Neural cell (in vitro differentiated cells): ENCODE data around the gene ADAP1. TPM values are rescaled to one million over a fixed set of nuclear protein-coding genes. Genes with fewer than 3 reads are reported as not detected.

Experiments
- H2AFZ ChIP-seq: fragments of 200-600, 300-800 bp; sonication (generic), shearing (Covaris generic); 2 replicates; pipeline ENCODE4 v1.6.0; 2014; ENCODE audit warnings: low read depth, mild to moderate bottlenecking, antibody characterized with exemption, low read length, moderate library complexity
- H3F3A ChIP-seq: fragments of 200-600 bp; shearing (Covaris generic); 2 replicates; pipeline ENCODE4 v1.6.1; 2016; ENCODE audit warnings: mild to moderate bottlenecking, moderate library complexity, mixed read lengths, antibody characterized with exemption, low read length; ENCODE audit not compliant: insufficient read depth, poor library complexity, severe bottlenecking
- H3K27ac ChIP-seq: fragments of 200-600, 300-800 bp; sonication (generic), shearing (Covaris generic); 2 replicates; pipeline ENCODE4 v1.5.1; 2014; ENCODE audit warnings: mild to moderate bottlenecking, low read length, moderate library complexity
- H3K27me3 ChIP-seq: fragments of 300-800, 200-600 bp; sonication (generic), shearing (Covaris generic); 2 replicates; pipeline ENCODE4 v1.6.0; 2014; ENCODE audit warnings: mild to moderate bottlenecking, low read depth, low read length, moderate library complexity; ENCODE audit not compliant: insufficient read depth
- H3K36me3 ChIP-seq: fragments of 300-800, 200-600 bp; sonication (generic), shearing (Covaris generic); 2 replicates; pipeline ENCODE4 v1.5.1; 2014; ENCODE audit warnings: mild to moderate bottlenecking, antibody characterized with exemption, low read length, moderate library complexity; ENCODE audit not compliant: insufficient read depth
- H3K4me2 ChIP-seq: fragments of 300-800, 200-600 bp; sonication (generic), shearing (Covaris generic); 2 replicates; pipeline ENCODE4 v1.6.0; 2014; ENCODE audit warnings: mild to moderate bottlenecking, low read length
- H3K4me3 ChIP-seq: fragments of 300-800, 200-600 bp; sonication (generic), shearing (Covaris generic); 2 replicates; pipeline ENCODE4 v1.5.1; 2014; ENCODE audit warnings: mild to moderate bottlenecking, low read length, moderate library complexity
- H3K79me2 ChIP-seq: fragments of 200-600 bp; shearing (Covaris generic); replicated peaks from 2 replicates; pipeline ENCODE4 v1.6.0; 2014; ENCODE audit warnings: mild to moderate bottlenecking, low read length, moderate library complexity; ENCODE audit not compliant: insufficient read depth
- H3K9ac ChIP-seq: fragments of 300-800, 200-600 bp; sonication (generic), shearing (Covaris generic); 2 replicates; pipeline ENCODE4 v1.6.1; 2016; ENCODE audit warnings: mild to moderate bottlenecking, low read length, mixed read lengths
- H3K9me2 ChIP-seq: fragments of 200-600 bp; shearing (Covaris generic); 2 replicates; pipeline ENCODE4 v1.6.1; 2016; ENCODE audit warnings: mild to moderate bottlenecking, low read length, mixed read lengths; ENCODE audit not compliant: insufficient read depth
- H3K9me3 ChIP-seq: fragments of 200-600, 300-800 bp; sonication (generic), shearing (Covaris generic); 2 replicates; pipeline ENCODE4 v1.6.1; 2016; ENCODE audit warnings: mild to moderate bottlenecking, mixed run types, low read length, moderate library complexity, mixed read lengths
- H4K20me1 ChIP-seq: fragments of 200-600 bp; shearing (Covaris generic); 2 replicates; pipeline ENCODE4 v1.6.1; 2016; ENCODE audit warnings: mild to moderate bottlenecking, mixed run types; ENCODE audit not compliant: insufficient read depth
- EP300 ChIP-seq: fragments of 450-650 bp; conservative IDR thresholded peaks from 2 replicates; pipeline ENCODE4 v1.6.1; 2014; ENCODE audit warnings: antibody characterized with exemption, mild to moderate bottlenecking, moderate library complexity; ENCODE audit not compliant: poor library complexity, severe bottlenecking
- EZH2 ChIP-seq: fragments of 200-600, 300-800 bp; shearing (Covaris generic), sonication (generic); IDR thresholded peaks from 2 replicates; pipeline ENCODE4 v1.6.1; 2014; ENCODE audit warnings: antibody characterized with exemption, low read length, borderline replicate concordance, mild to moderate bottlenecking; ENCODE audit not compliant: insufficient read depth, poor library complexity, severe bottlenecking
- MXI1 ChIP-seq: fragments of 450-650 bp; conservative IDR thresholded peaks from 2 replicates; pipeline ENCODE4 v1.6.1; 2014; ENCODE audit warnings: antibody characterized with exemption, mild to moderate bottlenecking; ENCODE audit not compliant: poor library complexity, severe bottlenecking
- POLR2AphosphoS5 ChIP-seq: IDR thresholded peaks from 2 replicates; pipeline ENCODE4 v1.6.1; 2012
- RAD21 ChIP-seq: fragments of 450-650 bp; conservative IDR thresholded peaks from 2 replicates; pipeline ENCODE4 v1.6.1; 2014; ENCODE audit warnings: antibody characterized with exemption, mild to moderate bottlenecking, moderate library complexity
- SMC3 ChIP-seq: fragments of 450-650 bp; conservative IDR thresholded peaks from 2 replicates; pipeline ENCODE4 v1.6.1; 2014; ENCODE audit warnings: antibody characterized with exemption, mild to moderate bottlenecking, moderate library complexity; ENCODE audit not compliant: poor library complexity
- TAF1 ChIP-seq: IDR thresholded peaks from 2 replicates; pipeline ENCODE4 v1.6.1; 2012; ENCODE audit warnings: low read depth
- polyA plus RNA-seq: library from polyadenylated mRNA; depleted of rRNA; stranded (reverse); fragments of >200 nt; gene quantifications from 2 replicates; pipeline ENCODE4 v1.2.3, GENCODE V29; 2014
- TF ChIP-seq, protein P1 (sequence below): IDR thresholded peaks from 2 replicates; pipeline ENCODE4 v1.6.1; 2012; ENCODE audit warnings: borderline replicate concordance
- TF ChIP-seq, protein P2 (sequence below): fragments of 450-650 bp; IDR thresholded peaks from 2 replicates; pipeline ENCODE4 v1.5.1; 2014; ENCODE audit warnings: antibody characterized with exemption, mild to moderate bottlenecking, moderate library complexity; ENCODE audit not compliant: poor library complexity, severe bottlenecking

Gene ADAP1
- polyA plus RNA-seq, 1 donor from 2014 or later: 76.8 TPM

DNA sequence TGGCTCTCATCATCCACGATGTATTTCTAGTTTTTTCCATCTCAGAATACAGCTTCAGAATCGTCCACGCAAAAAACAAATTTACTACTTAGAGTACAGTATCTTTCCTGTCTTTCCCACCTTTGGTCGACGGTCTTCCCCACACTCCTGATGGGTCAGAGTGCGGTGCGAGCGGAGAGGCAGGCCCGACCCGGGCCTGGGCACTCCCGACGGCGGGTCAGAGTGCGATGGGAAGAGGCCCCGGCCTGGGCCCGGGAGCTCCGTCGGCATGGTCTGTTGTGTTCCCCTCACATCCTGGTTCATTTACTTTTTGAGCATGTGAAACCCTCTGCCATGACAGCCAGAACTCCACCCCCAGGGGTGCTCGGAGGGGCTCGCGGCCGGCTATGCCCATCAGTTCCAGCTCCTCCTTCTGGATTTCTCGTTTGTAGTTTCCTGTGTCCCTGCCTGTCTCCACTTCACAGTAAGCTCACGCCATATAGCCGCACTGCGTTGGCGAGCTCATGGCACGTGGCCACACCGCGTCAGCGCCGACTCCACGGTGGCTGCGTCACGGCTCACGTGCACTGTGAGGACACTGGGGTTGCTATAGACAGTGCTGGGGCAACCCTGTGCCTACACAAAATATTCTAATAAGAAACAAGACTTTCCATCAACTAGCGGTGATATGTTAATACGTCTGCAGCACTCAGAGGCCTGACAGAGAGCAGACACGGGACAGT, 13.0 kb upstream of the ADAP1 start:
- Histone ChIP-seq H2AFZ (no peak overlapping the region), H4K20me1 (no peaks in the 10 kb centered on the region), H3K36me3 (no peaks in the 10 kb centered on the region), H3K4me3 (no peak overlapping the region), H3K9me2 (no peaks in the 10 kb centered on the region), H3K9ac (no peak overlapping the region), H3K27me3 (no peaks in the 10 kb centered on the region), H3K9me3 (no peaks in the 10 kb centered on the region), H3K79me2 (peaks cover 6% of the 10 kb centered on the region), H3F3A (no peaks in the 10 kb centered on the region), H3K27ac (no peak overlapping the region), H3K4me2 (no peak overlapping the region)
- TF ChIP-seq TAF1: no peak
- TF ChIP-seq POLR2AphosphoS5: no peak
- TF ChIP-seq RAD21: no peak
- TF ChIP-seq, protein P1, sequence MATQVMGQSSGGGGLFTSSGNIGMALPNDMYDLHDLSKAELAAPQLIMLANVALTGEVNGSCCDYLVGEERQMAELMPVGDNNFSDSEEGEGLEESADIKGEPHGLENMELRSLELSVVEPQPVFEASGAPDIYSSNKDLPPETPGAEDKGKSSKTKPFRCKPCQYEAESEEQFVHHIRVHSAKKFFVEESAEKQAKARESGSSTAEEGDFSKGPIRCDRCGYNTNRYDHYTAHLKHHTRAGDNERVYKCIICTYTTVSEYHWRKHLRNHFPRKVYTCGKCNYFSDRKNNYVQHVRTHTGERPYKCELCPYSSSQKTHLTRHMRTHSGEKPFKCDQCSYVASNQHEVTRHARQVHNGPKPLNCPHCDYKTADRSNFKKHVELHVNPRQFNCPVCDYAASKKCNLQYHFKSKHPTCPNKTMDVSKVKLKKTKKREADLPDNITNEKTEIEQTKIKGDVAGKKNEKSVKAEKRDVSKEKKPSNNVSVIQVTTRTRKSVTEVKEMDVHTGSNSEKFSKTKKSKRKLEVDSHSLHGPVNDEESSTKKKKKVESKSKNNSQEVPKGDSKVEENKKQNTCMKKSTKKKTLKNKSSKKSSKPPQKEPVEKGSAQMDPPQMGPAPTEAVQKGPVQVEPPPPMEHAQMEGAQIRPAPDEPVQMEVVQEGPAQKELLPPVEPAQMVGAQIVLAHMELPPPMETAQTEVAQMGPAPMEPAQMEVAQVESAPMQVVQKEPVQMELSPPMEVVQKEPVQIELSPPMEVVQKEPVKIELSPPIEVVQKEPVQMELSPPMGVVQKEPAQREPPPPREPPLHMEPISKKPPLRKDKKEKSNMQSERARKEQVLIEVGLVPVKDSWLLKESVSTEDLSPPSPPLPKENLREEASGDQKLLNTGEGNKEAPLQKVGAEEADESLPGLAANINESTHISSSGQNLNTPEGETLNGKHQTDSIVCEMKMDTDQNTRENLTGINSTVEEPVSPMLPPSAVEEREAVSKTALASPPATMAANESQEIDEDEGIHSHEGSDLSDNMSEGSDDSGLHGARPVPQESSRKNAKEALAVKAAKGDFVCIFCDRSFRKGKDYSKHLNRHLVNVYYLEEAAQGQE: no peak
- no peak for TF ChIP-seq EZH2
- no peak for TF ChIP-seq SMC3
- no peak for TF ChIP-seq EP300
- TF ChIP-seq, protein P2, sequence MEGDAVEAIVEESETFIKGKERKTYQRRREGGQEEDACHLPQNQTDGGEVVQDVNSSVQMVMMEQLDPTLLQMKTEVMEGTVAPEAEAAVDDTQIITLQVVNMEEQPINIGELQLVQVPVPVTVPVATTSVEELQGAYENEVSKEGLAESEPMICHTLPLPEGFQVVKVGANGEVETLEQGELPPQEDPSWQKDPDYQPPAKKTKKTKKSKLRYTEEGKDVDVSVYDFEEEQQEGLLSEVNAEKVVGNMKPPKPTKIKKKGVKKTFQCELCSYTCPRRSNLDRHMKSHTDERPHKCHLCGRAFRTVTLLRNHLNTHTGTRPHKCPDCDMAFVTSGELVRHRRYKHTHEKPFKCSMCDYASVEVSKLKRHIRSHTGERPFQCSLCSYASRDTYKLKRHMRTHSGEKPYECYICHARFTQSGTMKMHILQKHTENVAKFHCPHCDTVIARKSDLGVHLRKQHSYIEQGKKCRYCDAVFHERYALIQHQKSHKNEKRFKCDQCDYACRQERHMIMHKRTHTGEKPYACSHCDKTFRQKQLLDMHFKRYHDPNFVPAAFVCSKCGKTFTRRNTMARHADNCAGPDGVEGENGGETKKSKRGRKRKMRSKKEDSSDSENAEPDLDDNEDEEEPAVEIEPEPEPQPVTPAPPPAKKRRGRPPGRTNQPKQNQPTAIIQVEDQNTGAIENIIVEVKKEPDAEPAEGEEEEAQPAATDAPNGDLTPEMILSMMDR: no peak
- TF ChIP-seq MXI1: no peak

DNA sequence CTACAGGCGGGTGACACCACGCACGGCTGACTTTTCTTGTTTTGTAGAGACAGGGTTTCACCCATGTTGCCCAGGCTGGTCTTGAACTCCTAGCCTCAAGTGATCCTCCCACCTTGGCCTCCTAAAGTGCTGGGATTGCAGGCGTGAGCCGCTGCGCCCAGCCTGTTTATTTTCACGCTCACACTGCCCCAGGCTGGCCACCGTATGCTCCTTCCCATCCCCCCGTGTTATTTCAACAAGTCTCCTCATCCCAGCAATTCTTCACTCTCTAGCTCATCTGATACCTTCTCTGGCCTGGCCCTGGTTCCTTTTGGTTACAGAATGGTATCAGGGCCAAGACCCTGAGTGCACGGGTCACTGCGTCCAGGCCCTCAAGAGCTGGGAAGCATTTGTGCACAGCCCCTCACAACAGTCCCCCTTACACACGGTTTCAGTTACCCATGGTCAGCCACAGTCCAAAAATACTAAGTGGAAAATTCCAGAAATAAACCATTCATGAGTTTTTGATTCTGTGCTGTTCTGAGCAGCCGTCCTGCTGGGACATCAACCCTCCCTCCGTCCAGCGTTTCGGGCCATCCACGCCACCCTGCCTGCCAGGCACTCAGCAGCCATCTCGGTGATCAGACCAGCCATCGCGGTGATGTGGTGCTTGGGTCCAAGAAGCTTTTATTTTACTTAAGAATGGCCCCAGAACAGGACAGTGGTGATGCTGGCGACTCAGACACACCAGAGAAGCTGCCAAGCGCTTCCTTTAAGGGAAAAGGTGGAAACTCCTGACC, 12.0 kb upstream of the ADAP1 start:
- Histone ChIP-seq H3K9me3 (no peaks in the 10 kb centered on the region), H3K4me2 (no peak overlapping the region), H3K4me3 (no peak overlapping the region), H3K79me2 (peaks cover 6% of the 10 kb centered on the region), H4K20me1 (no peaks in the 10 kb centered on the region), H3F3A (no peaks in the 10 kb centered on the region), H2AFZ (no peak overlapping the region), H3K9me2 (no peaks in the 10 kb centered on the region), H3K36me3 (no peaks in the 10 kb centered on the region), H3K9ac (no peak overlapping the region), H3K27ac (no peak overlapping the region), H3K27me3 (no peaks in the 10 kb centered on the region)
- TF ChIP-seq MXI1 (no peak), POLR2AphosphoS5 (no peak)
